GM18861 (cell line): ENCODE results near the gene MRO.
"Not testable (repeated sequence)": the region's sequence is repeated elsewhere in the genome, so short reads cannot be mapped to it uniquely, and the experiment has no call there.

Source experiments
- ATAC-seq: cut with Tn5 transposase; IDR thresholded peaks from one replicate; pipeline ENCODE4 v1.9.1; 2021; ENCODE audit not compliant: unreplicated experiment

Gene MRO

DNA sequence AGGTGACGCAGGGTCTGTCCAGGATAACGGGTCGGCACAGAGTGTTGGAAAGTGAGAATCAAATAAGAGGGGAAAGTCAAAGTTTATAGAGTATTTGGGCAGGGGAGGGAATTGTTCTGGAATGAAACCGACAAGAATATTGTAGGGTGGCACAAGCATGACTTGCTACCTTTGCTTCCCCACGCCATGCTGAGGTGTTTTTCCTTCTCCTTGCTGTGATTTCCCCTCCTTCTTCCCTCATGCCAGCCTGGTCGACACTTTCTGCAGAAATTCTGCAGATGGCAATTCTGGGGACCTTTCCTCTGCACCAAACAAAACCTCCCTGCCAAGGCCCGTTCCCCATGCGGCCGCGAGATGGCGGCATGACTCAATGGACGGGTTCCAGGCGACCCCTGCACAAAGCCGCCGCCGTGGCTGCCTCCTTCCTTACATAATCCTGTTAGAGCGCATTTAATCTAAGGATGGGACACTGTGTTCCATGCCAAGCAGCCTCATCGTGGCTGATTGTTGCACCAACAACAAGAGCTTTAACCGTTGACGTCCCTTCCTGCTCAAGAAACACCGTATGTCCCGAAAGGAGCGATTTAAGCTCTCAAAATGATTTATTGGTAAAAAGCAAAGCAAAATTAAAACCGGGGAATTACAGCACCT lies at the start of gene MRO:
TSS of gene MRO (minus strand) at position 289 of the 651 bp plus-strand sequence. CDS start 10,616 bp downstream, outside the sequence.
- ATAC-seq: peak; percentile 91

DNA sequence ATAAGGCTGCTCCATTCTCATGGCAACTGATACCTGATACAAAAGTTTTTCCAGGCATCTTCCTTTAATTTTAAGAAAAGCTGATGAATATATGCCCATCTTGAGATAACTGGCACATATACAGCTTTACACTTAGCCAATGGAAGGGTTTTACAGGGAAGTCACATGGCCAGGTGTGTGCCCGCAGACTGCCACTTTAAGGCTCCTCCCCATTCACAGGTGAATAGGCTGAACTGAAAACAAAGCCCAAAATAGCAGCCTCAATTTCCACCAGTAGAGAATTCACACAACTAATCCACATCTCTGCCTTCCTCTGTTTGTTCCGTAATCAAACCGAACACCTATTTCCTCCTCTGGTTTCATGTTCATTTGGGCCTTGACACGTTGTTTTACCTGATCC lies 49.3 kb upstream of the MRO start:
- no peak for ATAC-seq

DNA sequence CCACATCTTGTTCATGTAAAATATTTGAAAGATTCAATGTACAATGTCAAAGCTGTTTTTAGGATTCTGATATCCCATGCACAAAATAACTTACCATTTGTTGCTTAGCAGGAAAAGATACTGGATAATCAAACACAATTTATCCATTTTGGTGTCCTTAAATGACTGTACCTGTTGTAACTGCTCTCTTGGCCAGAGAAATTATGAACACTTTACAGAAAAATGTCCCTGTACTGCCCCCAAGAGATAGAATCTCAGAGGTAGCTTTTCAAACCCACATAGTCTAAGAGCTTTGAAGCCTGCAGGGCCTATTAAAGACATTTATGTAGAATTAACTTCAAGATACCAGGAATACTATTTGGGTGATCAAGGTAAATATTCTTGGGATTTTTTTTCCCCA lies 46.9 kb upstream of the MRO start:
- no peak for ATAC-seq

DNA sequence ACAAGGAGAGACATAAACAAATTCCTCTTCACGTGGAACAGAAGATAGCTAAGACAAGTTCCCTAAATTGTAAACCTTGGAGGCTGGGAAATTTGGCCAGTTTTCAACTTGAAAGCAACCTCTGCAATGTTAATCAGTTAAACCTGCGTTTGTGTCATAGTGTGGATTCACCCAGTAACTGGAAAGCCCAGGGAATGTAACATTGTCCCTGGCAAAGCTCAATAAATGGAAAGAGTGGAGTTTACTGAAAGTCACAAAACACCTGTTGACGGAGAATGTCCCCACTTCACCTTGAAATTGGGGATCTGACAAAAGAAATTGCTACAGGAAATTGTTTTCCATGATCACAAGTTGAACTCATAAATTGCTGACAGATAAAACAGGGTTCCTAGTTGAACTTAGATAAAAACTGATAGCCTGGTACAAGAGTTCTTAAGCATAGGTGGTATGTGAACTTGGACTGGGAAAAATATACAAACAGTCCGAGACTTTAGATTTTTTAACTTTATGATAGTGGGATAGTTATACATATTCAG lies 44.1 kb upstream of the MRO start:
- ATAC-seq: no peak

DNA sequence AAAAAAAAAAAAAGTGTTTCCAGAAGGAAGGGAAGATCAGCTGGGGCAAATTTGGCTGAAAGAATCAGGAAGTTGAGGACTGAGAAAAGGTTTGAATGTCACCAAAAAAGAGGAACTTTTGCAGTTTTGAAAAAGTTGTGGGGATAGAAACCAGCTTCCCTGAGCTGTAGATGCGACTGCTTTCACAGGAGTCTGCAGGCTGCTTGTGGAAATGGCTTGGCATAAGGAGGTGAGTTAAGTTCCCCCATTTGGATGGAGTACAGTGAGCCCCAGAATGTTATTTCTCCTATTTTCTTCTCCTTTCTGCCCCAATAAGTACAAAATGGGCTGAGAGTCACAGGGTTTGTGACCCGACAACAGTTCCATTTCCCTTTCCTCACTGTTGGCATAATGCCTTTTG lies 42.6 kb upstream of the MRO start:
- no peak for ATAC-seq

DNA sequence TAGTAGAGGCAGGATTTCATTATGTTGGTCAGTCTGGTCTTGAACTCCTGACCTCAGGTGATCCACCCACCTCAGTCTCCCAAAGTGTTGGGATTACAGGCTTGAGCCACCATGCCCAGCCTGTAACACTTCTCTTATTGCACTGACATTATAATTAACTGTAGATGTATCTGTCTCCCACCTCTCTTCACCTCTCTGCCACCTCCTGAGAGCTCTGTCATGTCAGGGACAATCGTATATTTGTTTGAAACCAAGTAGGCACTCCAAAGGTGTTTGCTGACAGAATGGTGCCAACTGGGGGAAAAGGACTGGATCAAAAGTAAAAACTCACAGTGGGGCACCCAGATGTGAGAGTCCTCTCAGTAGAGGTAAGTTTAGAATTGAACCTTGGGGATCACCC lies 41.8 kb upstream of the MRO start:
- ATAC-seq: no peak

DNA sequence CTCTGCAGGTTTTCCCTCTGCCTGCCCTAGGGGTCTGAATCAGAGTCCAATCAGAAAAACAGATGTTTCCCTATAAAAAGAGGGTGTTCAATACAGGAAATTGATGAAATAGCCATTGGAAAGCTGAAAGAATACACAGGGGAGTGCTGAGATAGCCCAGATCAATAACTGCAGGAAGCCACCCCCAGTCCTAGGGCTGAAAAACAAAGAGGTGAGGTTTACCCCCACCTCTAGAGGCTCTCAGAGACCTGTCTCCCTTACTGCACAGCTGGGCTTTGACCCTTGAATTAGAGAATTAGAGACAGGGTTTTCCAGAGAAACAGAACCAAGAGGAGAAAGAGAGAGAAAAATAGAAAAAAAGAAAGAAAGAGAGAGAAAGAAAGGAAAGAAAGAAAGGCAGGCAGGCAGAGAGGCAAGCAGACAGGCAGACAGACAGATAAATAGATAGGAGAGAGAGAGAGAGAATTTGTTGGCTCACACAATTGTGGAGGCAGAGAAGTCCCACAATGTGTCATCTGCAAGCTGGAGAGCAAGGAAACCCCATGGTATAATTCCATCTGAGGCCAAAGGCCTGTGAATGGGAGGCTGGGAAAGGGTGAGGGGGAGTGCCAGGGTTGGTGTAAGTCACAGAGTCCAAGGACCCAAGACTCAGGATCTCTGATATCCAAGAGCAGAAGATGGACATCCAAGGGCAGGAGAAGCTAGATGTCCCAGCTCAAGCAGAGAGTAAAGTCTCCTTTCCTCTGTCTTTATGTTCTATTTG lies 40.2 kb upstream of the MRO start:
- ATAC-seq: no peak

DNA sequence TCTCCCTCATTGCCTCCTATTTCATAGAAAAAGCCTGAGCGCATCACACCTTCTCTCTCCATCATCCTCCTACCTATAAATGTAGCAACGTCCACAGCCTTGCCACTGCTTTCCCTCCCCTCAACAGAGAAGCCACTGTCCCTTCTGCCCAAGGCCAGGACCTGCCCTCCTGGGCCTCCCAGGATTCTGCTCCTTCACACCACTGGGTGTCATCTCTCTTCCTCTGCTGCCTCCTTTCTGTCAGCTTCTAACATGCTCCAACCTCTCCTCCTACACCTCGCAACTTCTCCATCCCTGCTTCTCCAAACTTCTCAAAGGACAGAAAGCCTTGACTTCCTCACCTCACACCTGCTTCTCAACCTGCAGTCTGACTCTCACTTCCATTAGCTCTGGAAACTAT lies 37.9 kb upstream of the MRO start:
- no peak for ATAC-seq

DNA sequence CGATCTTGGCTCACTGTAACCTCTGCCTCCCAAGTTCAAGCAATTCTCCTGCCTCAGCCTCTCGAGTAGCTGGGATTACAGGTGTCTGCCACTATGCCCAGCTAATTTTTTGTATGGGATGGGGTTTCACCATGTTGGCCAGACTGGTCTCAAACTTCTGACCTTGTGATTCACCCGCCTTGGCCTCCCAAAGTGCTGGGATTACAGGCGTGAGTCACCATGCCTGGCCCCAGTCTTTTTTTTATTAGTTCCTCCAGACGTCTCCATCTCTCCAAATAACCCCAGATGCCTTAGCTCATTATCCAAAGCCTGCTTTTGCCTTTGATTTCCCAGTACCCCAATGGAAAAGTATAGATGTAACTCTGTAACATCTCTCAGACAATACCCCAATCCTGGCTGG lies 37.4 kb upstream of the MRO start:
- ATAC-seq: not testable (repeated sequence)

DNA sequence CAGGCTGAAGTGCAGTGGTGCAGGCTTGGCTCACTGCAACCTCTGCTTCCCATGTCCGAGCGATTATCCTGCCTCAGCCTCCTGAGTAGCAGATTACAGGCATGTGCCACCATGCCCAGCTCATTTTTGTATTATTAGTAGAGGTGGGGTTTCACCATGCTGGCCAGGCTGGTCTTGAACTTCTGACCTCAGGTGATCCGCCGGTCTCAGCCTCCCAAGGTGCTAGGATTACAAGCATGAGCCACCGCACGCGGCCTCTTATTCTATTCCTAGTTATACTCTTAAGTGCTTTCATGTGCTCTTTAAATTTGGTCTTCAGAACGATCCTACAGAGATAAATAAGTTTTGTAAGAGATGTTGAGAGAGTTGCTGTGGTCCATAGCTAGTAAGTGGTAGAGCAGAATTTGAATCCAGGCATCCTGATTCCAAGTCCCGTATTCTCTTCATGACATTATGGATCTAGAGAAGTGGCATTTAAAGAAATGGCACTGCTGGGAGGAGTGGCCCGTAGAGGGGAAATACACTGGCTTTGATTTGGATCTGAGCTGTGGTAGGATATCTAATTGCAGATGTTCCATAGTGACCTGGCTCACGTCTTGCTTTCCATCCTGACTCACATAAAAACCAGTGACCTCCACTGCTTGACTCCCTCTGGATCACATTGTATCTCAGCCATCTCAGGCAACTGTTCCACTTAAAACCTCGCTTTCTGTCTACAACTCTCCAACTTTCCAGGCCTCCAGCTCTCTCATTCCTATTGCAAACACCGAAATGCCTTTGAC lies 36.4 kb upstream of the MRO start:
- no peak for ATAC-seq

DNA sequence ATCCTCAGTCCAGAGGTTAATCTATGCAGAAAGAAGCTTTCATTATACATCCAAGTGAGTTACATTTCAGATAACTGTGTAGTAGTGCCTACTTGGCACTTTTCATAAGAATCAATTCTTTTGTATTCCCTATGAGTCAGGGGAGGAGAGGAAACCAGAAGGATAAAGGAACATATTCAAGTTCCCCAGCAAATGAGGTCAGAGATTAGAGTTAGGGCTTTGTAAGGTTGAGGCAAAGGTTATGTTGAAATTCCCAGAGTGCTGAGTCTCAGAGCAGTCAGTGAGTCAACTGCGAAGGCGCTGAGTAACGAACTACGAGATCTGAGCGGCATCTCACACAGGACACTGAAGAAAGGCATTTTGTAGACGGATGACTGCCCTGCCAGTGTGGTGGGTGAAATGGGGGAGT lies 34.1 kb upstream of the MRO start:
- ATAC-seq: no peak

DNA sequence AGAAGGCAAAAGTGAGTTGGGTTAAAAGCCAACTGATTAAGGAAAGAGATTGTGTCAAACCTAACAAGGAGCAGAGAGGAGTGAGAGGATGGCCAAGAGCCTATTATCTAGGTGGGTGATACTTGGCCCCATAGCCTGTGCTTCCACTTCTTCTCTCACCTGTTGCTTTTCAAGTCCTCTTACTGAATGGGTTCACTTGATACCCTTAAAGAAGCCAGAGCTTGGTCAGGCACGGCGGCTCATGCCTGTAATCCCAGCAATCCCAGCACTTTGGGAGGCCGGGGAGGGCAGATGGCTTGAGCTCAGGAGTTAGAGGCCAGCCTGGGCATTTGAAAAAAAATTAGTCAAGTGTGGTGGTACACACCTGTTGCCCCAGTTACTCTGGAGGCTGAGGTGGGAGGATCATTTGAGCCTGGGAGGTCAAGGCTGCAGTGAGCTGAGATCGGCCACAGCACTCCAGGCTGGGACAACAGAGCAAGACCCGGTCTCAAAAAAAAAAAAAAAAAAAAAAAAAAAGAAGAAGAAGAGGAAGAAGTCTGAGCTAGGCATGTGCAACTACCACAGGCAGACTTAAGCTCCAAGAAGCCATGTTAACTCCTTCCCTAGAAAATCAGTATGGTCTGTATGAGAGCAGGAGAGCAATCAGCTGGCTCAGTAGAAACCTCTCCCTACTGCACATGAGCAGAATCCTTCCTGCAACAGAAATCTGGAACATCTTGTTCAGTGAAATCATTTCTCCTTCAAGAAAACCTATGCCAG lies 30.7 kb upstream of the MRO start:
- ATAC-seq: no peak

DNA sequence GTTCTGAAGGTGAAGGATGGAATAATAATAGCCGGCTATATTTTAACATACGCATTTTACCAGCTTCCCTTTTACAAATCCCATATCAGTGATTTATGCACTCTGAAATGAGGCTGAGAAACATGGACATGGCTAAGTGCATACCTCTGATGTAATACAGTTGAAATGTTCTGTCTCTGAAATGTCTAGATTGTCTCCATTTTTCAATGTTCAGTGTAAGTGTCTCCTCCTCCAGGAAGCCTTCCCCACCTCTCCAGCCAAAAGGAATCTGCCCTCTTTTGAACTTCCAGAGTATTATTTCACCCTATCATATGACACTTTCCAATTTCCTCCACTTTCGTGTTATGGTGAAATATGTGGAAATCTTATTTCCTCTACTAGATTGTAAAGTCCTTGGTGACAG lies 29.6 kb upstream of the MRO start:
- no peak for ATAC-seq

DNA sequence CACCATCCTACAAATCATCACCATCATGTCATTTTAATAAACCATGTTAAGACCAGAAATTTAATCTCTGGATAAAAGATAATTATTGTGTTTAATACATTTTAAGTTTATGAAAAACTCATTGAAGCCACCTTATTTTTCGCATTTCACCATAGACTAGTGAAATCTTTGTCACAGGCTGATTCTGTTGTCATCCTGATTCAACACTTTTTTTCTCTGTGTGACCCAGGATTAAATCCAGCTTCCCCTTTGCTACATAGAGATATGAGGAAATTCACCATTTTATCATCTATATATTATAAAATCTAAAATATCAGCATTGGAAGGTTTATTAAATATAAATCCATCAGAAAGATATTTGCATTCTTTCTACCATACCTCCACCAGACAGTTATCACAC lies 29.2 kb upstream of the MRO start:
- no peak for ATAC-seq

DNA sequence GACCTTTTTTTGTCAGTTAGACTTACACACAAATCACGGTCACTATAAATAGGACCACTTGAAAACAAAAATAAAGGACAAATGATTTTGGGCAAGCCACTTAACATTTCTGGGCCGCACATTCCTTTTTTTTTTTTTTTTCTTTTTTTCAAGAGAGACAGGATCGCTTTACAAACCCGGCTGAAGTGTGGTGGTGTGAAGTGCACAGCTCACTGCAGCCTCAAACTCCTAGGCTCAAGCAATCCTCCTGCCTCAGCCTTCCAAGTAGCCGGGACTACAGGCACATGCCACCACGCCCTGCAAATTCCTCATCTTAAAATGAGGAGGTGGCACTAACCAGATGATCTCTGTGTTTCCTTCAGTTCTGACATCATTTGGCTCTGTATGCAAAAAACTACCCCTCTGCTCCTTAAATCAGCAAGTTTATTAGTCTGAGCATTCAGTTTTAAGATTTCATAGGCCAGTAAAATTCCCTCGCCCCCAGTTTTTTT lies 28.3 kb upstream of the MRO start:
- no peak for ATAC-seq

DNA sequence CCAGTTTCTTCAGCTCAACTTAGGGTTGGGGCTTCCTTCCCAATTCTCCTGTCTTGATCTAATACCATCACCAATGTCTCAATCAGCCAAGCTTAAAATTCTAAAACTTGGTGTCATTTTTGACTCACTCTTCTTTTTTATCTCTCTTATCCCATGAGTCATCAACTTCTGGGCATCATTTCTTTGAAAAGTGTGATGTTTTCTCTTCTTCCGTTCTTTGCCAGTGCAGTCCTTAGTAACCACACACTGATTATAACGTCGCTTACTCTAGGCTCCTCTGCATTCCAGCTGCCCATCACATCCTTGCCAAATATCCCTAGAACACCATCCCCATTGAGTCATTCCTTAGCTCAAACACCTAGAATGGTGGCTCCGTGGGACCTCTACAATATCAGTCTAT lies 27.4 kb upstream of the MRO start:
- no peak for ATAC-seq

DNA sequence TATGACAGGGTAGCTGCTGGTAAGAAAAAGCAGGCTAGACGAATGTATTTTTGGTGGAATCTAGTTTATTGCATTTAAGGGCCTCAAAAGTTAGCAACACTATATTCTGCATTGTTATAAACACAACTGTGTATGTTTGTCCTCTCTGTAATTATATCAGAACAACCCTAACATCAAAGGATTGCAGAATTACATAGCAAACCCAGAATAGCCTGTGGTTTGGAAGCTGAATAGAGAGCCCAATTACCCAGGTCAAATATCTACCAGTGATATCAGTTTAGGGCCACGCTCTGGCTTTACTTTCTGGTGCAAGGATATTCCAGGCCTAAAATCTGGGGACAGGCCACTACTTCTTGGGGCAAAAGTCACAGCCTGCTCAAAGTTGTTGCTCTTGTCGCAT lies 25.1 kb upstream of the MRO start:
- no peak for ATAC-seq

DNA sequence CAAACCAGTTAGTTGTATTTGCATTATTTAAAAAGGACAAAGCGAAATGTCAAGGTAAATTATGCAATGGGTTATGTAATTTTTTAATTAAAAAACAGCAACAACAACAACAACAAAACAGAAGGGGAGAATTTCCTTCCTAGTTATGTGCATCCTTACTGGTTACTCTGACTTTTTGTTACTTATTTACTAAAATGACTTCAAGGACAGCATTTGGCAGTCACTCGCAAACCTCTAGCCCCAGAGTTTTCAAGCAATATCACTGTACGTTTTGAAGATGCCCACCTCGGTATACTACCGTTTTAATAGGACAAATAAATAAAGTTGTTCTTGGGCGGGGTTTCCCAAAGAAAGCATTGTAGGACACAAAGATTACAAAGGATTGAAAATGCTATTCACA lies 24.7 kb upstream of the MRO start:
- no peak for ATAC-seq

DNA sequence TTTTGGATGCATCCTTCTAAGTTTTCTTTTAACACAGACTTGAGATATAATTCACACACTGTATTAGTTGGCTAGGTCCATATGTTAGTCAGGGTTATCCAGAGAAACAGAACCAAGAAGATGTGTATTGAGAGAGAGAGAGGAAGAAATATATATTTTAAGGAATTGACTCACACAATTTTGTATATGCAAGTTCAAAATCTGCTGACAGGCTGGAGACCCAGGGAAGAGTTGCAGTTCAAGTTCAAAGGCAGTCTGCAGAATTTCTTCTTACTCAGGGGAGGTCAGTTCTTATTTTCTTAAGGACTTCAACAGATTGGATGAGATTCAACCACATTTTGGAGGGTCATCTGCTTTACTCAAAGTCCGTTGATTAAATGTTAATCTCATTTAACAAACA lies 23.0 kb upstream of the MRO start:
- ATAC-seq: no peak

DNA sequence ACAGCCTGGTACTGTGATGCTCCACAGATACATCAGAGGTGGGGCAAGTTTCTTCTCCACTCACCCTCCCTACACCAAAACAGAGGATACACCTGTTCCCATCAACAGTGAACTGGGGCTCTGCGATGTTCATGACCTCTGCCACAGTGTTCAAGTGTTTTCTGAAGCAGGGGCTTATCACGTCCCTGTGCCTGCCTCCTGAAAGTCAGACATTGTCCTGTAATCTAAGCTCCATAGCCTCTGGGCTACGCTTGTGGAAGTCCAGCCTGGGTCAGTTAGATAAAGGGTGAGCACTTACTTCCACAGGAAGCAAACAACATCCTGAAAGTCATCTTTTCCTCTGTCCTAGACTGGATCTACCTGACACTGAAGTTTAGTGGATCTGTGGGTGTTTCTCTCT lies 20.2 kb upstream of the MRO start:
- no peak for ATAC-seq

DNA sequence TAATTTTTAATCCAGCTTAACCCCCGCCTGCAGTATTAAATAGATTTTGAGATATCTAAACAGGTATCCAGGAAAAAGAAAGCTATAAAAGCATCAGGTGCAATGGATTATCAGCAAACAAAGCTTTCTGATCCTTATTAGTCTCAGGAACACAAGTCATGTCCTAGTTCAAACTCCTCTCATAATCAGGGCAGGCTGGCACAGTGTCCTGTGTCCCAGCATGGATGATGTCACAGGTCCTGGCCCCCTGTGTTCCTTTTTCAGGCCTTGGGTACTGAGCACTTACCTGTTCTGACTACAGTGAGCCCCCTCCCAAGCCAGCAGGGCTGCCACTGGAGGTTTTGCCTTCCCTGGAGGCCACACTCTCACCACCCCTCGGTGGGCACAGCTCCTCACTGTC lies 19.5 kb upstream of the MRO start:
- no peak for ATAC-seq
